NCI-H1048 (cell line): Measurements from ENCODE around the gene GANAB.
A peak's percentile ranks its signal among the peaks of the same experiment; 100 is the strongest.
"Not testable (repeated sequence)": the region's sequence is repeated elsewhere in the genome, so short reads cannot be mapped to it uniquely, and the experiment has no call there.

Experiments used
- DNase-seq: peaks from one replicate; lab custom pipeline; 2025; lab: John Stamatoyannopoulos, UW

GANAB gene

DNA sequence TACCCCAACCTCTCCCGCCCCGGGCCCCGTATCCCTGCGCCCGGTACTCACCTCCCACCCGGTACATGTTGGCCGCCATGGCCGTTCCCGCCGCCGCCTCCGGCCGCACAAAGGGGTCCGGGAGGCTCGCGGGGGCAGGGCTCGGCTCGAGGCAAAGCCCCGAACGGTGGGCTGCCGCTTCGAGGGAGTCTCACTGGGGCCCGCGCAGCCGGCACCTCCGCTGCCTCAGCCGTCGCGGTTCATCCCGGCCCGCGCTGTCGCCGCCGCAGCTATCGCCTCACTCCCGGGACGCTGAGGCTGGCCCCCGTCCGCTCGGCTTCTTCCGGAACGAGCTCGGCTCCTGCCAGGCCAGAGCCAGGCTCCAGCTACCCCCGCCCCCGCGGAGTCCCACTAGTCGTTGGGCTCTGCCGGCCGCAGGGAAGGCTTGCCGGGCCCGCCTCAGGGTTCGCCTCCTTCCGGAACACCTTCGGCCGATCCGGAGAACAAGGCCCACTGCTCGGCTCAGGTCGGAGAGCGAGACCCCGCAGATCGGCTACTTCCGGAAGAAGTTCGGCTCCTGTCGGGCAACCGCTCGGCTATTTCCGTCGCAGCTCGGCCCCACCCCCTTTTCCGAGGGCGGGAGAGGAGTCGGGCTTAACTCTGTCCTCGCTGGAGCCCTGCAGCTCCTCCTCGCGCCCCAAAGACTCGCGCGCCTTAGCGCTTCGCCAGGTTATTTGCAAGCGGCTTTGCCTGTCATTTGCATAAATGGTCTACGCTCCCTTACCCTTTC is 44.9 kb downstream of the GANAB start, which contains the start of gene MTA2:
TSS of gene MTA2 (minus strand) at position 494 of the 769 bp plus-strand sequence. CDS start at position 79, 415 bp downstream.
- DNase-seq: peak; percentile 97

- DNase-seq: no peak
Observed at GRCh38 chr11:62601122-62601371, 45.4 kb downstream of the GANAB start.

DNA sequence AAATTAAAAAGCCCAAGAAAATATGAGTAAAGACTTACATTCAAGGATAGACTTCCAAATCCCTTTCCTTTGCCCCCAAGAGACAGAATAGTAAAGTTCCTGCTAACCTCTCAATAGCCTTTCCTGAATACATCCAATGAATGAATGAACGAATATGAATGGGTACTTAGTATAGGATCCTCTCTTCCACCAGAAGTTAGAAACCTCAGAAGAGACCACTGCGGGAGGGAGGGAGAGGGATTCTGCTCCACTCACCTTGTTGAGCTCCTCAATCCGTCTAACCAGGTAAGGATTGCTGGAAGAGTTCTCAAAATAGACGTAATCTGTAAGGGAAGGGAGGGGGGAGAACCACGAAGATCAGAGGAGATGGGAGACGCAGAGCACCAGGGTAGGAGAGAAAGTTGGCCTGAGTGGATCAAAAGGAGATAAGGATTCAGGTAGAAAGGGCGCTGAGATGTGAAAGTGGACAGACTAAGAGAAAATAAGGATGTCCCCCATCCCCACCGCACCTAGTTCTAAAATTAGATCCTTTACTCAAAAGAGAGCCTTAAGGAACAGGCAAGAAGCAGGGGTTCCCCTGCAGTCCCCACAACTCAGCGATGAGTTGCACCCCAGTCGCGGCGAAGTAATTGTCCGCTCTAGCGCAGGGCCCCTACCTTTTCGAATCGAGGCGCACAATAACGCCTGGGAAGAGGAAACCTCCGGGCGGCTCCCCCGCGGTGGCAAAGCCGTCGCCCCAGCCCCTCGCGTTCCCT is 45.9 kb downstream of the GANAB start:
- DNase-seq: no peak

DNA sequence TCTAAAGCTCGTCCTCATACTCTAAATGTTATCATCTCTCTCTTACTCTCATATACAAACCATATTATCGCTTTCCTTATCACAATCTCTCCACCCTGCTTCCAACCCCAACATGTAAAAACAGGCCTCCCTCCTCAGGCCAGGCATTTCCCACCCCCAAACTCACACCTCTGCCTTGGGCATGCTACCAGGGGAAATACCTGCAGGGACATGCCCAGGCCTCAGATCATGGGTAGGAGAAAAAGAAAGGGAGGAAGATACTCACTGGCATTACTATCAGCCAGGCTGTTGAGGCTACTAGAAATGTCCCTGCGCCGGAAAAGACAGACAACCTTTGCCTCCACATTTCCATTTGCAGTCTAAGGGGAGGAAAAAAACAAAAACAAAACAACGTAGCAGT is 46.5 kb downstream of the GANAB start:
- DNase-seq: no peak

DNA sequence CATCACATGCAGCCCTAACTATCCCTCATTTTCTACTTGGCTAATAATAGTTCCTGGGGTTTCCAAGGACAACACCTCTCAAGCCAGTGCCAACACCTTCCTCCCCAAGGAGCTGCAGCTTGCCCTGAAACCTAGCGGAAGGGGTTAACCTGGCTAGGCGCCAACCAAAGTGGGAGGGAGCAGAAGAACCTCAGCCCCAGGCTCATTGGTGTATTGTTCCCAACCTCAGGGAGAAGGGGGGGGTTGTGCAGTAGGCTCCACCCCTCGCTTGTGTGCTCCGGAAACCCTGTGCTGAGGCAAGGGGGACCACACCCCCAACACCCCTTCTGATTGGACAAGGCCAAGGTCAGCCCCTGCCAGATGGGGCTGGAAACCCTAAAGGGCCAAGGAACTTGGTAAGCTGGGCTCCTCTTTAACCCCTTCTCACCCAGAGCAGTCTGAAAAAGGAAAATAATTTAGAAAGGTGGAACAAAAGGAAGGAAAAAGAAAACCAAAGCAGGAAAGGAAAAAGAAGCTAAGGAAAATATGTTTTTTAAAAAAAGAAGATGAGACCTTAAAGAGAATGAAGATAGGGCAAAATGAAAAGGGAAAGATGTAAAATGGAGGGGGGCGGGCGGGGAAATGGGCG is 47.2 kb downstream of the GANAB start:
- peak; percentile 99 for DNase-seq

DNA sequence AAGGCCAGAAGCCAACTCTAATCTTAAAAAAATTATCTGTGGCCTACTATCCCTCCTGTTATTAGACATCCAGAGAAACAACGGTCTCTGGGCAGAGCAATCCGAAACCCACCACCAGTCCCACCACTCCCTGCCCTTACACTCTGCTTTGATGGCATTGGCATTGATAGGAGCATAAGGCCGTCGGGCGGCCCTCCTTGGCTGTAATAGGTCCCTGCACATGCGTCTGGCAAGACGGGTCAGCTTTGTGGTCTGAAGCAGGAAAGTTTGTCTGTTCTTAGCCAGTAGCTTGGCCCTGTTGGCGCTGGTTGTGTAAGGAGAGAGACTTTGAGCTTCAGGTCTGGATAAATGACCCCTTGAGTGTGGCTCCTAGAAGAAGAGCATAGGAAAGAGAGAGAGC is 51.3 kb downstream of the GANAB start:
- DNase-seq: no peak

GRCh38 chr11:62593434-62594044 is 52.9 kb downstream of the GANAB start:
- DNase-seq: peak; percentile 41

DNA sequence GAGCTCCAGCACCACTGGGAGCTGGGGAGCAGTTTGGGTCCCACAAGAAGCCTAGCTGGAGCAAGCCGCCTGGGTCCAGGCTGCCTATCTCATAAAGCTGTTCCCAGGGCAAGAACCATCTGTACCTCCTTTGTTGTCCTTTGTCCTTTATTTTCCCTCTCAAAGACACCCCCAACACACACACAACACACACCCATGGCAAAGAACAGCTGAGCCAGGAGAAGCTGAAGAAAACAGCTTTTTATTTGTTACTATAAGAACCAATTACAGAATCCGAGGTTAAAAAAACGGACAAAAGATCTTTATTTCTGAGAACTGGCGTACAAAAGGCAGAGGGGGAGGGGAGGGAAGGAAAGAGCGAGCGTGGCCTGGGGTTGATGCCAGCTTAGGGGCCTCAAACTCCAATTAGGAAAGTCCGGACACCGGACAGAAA is 53.4 kb downstream of the GANAB start:
- no peak for DNase-seq

GRCh38 chr11:62592146-62592815 is 54.1 kb downstream of the GANAB start:
- DNase-seq: no peak

- peak; percentile 99 for DNase-seq
Observed at GRCh38 chr11:62591448-62592145, 54.8 kb downstream of the GANAB start, which contains the start of gene TUT1. Gene TUT1 (minus strand): TSS chr11:62591523. CDS start chr11:62591485, 38 bp downstream.

- DNase-seq: no peak
Observed at GRCh38 chr11:62588966-62589637, 57.3 kb downstream of the GANAB start.

- DNase-seq: not testable (repeated sequence)
Observed at GRCh38 chr11:62585356-62585755, 61.1 kb downstream of the GANAB start.

DNA sequence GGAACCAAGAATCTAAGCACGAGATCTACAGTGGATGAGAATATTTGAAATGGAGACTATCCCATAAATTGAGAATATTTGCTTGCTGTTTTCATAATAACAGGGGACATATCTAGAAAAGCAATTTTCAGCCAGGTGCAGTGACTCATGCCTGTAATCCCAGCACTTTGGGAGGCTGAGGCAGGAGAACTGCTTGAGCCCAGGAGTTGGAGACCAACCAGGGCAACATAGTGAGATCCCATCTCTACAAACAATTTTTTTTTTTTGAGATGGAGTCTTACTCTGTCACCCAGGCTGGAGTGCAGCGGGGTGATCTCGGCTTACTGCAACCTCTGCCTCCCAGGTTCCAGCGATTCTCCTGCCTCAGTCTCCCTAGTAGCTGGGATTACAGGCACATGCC is 64.7 kb downstream of the GANAB start:
- DNase-seq: not testable (repeated sequence)

DNA sequence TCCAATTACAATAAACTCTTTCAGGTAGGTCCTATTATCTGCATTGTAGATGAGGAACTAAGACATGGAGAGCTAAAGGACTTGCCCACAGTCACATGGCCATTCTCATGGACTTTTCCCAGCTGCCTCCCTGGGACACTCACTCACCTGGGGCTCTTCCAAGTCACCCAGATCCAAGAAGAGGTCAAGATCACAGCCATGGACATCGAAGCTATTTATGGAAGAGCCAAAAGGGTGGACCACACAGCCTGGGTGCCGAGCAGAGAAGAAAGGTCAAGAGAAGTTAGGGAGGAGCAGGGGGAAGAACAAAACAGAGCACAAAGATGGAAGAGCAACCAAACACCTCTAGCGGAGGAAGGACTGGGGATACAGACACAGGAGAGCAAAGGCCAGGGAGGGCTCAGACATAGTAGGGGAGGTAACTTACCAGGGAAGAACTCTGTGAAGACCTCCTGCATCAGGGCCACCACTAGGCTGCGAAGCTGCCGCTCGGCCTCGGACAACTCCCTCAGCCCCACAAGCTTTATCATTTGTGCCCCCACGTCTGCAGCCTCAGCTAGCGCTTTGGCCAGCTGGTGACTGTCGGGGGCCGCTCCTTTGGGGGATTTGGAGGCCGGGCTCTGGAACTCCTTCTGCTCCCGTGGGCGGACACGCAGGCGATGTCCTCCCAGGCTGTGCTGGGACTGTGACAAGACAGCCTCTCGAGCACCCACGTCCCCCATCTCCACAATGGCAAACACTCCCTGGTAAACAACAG is 65.3 kb downstream of the GANAB start:
- DNase-seq: no peak

DNA sequence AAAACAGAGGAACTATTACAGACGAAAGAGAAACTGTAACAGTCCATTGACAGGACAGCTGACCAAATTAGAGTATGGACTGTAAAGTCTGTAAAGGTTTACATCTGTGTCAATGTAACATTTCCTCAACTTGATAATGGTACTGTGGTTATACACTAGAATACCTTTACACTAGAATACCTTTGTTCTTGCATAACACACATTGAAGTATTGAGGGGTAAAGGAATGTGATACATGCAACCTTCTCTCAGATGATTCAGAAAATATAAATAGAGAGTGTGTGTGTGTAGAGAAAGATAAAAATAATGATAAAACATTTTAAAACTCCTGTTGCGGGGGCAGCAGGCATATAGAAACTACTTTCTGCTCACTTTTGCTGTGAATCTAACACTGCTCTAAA is 67.2 kb downstream of the GANAB start:
- DNase-seq: no peak

DNA sequence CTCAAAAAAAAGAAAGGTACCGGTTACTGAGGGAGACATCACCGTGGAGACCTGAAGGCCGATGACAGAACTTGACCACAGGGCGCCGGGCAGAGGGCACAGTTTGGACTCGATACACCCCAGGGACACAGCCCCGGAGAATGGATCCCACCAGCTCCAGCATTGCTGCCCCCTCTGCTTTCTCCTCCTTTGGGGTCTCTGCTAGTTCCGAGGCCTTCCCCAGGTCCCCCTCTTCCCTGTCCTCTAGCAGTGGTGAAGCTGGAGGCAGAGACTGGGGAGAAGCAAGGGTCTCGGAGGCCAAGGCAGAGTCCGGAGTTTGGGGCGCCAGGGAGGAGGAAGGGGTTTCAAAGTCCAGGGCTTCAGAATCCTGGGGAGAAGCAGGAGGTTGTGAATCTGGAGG is 67.9 kb downstream of the GANAB start:
- DNase-seq: no peak

GRCh38 chr11:62577046-62577714 is 69.2 kb downstream of the GANAB start:
- DNase-seq: no peak

GRCh38 chr11:62575837-62576236 is 70.6 kb downstream of the GANAB start:
- no peak for DNase-seq

GRCh38 chr11:62575156-62575555 is 71.3 kb downstream of the GANAB start:
- no peak for DNase-seq
